Activated CD8-positive, alpha-beta T cell treated with anti-CD3 and anti-CD28 coated beads for 36 hours (primary cell): ENCODE data around the gene GALNS. TPM values are rescaled to one million over a fixed set of nuclear protein-coding genes. Genes with fewer than 3 reads are reported as not detected.
A peak's percentile ranks its signal among the peaks of the same experiment; 100 is the strongest.

Experiments
- ATAC-seq: fragments of 200-7000 bp; cut with Tn5 transposase; one replicate; pipeline ENCODE4 v1.10.0; 2021; ENCODE audit warnings: mild to moderate bottlenecking, moderate library complexity
- CTCF ChIA-PET: fragments of 350-600 bp; sonication (Branson Sonifier 250); formaldehyde crosslinking; loops from one replicate; lab custom pipeline; 2021; ENCODE audit warnings: antibody characterized with exemption; lab: Charles Lee
- POLR2A ChIA-PET: fragments of 350-600 bp; sonication (Branson Sonifier 250); formaldehyde crosslinking; loops from one replicate; lab custom pipeline; 2021; ENCODE audit warnings: antibody characterized with exemption; lab: Charles Lee
- DNase-seq: peaks from one replicate; pipeline ENCODE4 v3.0.0-alpha.2; 2020
- H3K27ac Mint-ChIP-seq: one replicate; pipeline ENCODE4 v1.8.0; 2021; ENCODE audit warnings: mild to moderate bottlenecking, mixed read lengths
- H3K27me3 Mint-ChIP-seq: one replicate; pipeline ENCODE4 v1.8.0; 2021; ENCODE audit warnings: mixed read lengths
- H3K36me3 Mint-ChIP-seq: one replicate; pipeline ENCODE4 v1.8.0; 2021; ENCODE audit warnings: low read depth, mixed read lengths
- H3K4me1 Mint-ChIP-seq: one replicate; pipeline ENCODE4 v1.8.0; 2021; ENCODE audit warnings: low read depth, mixed read lengths
- H3K4me3 Mint-ChIP-seq: one replicate; pipeline ENCODE4 v1.8.0; 2021; ENCODE audit warnings: mild to moderate bottlenecking, moderate library complexity, mixed read lengths
- H3K9me3 Mint-ChIP-seq: one replicate; pipeline ENCODE4 v1.8.0; 2021; ENCODE audit warnings: mixed read lengths
- intact Hi-C: fragments of 100-400 bp; cut with micrococcal nuclease; formaldehyde crosslinking; loops from one replicate; pipeline ENCODE4 v1.10.0; 2022
- total RNA-seq, 2 experiments: library from RNA; stranded (reverse); gene quantifications; one replicate each; pipeline ENCODE4 v1.2.3, GENCODE V29; 2021
- TF ChIP-seq, protein P1 (sequence below): fragments of 200-600 bp; IDR thresholded peaks from one replicate; pipeline ENCODE4 v1.8.0; 2022; ENCODE audit warnings: antibody characterized with exemption, mild to moderate bottlenecking

GALNS gene
- total RNA-seq, 2 experiments from 2014 or later: 24.5 to 25.4 TPM

- H3K27me3 Mint-ChIP-seq: no peaks in the 10 kb centered on the region
- TF ChIP-seq, protein P1, sequence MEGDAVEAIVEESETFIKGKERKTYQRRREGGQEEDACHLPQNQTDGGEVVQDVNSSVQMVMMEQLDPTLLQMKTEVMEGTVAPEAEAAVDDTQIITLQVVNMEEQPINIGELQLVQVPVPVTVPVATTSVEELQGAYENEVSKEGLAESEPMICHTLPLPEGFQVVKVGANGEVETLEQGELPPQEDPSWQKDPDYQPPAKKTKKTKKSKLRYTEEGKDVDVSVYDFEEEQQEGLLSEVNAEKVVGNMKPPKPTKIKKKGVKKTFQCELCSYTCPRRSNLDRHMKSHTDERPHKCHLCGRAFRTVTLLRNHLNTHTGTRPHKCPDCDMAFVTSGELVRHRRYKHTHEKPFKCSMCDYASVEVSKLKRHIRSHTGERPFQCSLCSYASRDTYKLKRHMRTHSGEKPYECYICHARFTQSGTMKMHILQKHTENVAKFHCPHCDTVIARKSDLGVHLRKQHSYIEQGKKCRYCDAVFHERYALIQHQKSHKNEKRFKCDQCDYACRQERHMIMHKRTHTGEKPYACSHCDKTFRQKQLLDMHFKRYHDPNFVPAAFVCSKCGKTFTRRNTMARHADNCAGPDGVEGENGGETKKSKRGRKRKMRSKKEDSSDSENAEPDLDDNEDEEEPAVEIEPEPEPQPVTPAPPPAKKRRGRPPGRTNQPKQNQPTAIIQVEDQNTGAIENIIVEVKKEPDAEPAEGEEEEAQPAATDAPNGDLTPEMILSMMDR: no peak
- H3K9me3 Mint-ChIP-seq: no peaks in the 10 kb centered on the region
- ChIA-PET CTCF (interaction anchor here (0.6 to 6.5 kb wide), 17 partner anchors 8 to 79 kb away, joined by 3 to 37 read pairs (median 4); partner anchors contain the start of genes APRT and TRAPPC2L), POLR2A (interaction anchor here (0.5 to 6.7 kb wide), 23 partner anchors 9 to 762 kb away, joined by 3 to 81 read pairs (median 4); partner anchors contain the start of genes APRT, CDT1, CTU2 and CYBA)
- intact Hi-C loops: loop anchor here (5.0 kb wide), 1 partner anchor 39 kb away; no protein-coding TSS in a partner anchor
- peaks cover 43% of the 10 kb centered on the region for H3K4me1 Mint-ChIP-seq
- peak; percentile 80 for DNase-seq
- H3K4me3 Mint-ChIP-seq: peak overlapping the region; percentile 68
- peak; percentile 59 for ATAC-seq
- no peaks in the 10 kb centered on the region for H3K36me3 Mint-ChIP-seq
- H3K27ac Mint-ChIP-seq: peak overlapping the region; percentile 79
These were observed 75.3 kb downstream of the GALNS start for GRCh38 chr16:88781140-88782077.

- intact Hi-C loops: loop anchor here (5.0 kb wide), 1 partner anchor 38 kb away; no protein-coding TSS in a partner anchor
These were observed 76.3 kb downstream of the GALNS start for GRCh38 chr16:88780142-88781062.

DNA sequence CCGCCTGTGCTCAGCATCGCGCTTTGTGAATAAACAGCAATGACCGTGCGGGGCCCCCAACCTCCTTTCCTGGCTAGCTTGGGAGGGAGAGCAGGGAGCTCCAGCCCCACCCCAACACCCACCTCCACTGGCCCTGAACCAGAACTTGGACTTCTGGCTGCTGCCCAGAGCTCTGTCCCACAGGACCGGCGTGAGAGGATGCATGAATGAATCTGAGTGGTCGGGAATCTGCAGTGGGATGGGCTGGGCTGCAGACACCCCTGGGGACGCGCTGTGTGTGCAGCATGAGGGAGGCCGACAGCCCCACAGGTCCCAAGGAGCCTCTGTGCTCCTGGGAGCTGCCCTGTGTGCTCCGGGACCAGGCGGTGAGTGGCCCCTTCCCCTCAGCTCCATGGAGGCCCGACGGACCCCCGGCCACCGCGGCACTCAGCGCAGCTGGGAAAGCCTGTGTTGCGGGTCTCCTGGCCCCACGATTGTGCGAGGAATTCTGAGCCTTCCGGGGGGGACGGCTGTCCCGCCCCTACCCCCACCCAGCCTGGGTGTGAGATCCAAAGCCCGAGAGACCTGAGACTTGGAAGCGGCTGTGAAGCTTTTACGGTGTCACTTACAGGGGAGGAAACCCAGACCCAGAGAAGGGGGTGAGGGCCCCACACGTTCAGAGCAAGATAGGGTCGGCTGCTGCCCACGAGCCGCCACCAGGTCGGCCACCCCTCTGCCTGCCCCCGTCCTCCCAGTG is 77.2 kb downstream of the GALNS start:
- CTCF ChIA-PET: interaction anchor here (1.0 to 6.5 kb wide), 10 partner anchors 20 to 96 kb away, joined by 4 to 37 read pairs (median 10); partner anchors contain the start of gene TRAPPC2L
- Mint-ChIP-seq H3K27me3 (no peaks in the 10 kb centered on the region), H3K4me1 (peaks cover 43% of the 10 kb centered on the region), H3K4me3 (peak overlapping the region; percentile 68), H3K36me3 (no peaks in the 10 kb centered on the region), H3K9me3 (no peaks in the 10 kb centered on the region), H3K27ac (peak overlapping the region; percentile 79)
- TF ChIP-seq, protein P1: no peak
- no peak for DNase-seq
- POLR2A ChIA-PET: interaction anchor here (1.0 to 6.7 kb wide), 6 partner anchors 9 to 209 kb away, joined by 3 to 81 read pairs (median 9); partner anchors contain the start of genes APRT, CTU2 and RNF166
- no peak for ATAC-seq
- intact Hi-C loops: loop anchor here (5.0 kb wide), 1 partner anchor 37 kb away; no protein-coding TSS in a partner anchor

More at GRCh38 chr16:88780142-88781062, 76.3 kb downstream of the GALNS start:
- Mint-ChIP-seq H3K4me3 (peak overlapping the region; percentile 68), H3K36me3 (no peaks in the 10 kb centered on the region), H3K4me1 (peaks cover 43% of the 10 kb centered on the region), H3K27me3 (no peaks in the 10 kb centered on the region), H3K9me3 (no peaks in the 10 kb centered on the region), H3K27ac (peak overlapping the region; percentile 79)
- ATAC-seq (no peak), DNase-seq (no peak)
- TF ChIP-seq, protein P1: no peak
- ChIA-PET CTCF (interaction anchor here (0.9 to 6.5 kb wide), 14 partner anchors 13 to 97 kb away, joined by 3 to 37 read pairs (median 4); partner anchors contain the start of genes APRT and TRAPPC2L), POLR2A (interaction anchor here (0.8 to 6.7 kb wide), 13 partner anchors 8 to 437 kb away, joined by 3 to 81 read pairs (median 6); partner anchors contain the start of genes APRT, CDT1, CTU2 and RNF166)

DNA sequence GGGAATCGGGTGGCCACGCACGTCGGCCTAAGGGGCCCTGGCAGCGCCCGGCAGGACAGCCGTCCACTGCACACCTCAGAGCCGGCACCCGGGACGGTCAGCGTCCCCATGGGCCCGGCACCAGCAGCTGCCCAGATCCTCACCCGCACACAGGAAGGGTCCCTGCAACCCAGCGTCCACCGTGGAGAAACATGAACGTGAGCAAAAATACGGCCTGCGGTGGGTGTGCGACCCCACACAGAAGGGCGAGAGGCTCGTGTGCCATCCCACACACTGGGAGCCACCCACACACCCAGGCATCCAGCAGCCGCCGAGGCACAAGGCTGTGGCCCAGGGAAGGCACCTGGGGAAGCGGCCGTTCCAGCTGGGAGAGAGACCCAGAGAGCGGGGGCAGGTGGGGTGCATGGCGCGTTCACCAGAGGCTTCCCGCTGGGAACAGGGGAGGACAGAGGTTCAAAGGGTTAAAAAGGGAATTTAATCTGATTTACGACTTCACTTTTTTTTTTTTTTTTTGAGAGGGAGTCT is 78.1 kb downstream of the GALNS start:
- Mint-ChIP-seq H3K4me3 (no peak overlapping the region), H3K4me1 (peaks cover 42% of the 10 kb centered on the region), H3K9me3 (no peaks in the 10 kb centered on the region), H3K36me3 (no peaks in the 10 kb centered on the region), H3K27me3 (no peaks in the 10 kb centered on the region), H3K27ac (no peak overlapping the region)
- TF ChIP-seq, protein P1: no peak
- ATAC-seq (no peak), DNase-seq (no peak)
- ChIA-PET POLR2A (no interaction called here), CTCF (interaction anchor here (1.2 to 6.5 kb wide), 2 partner anchors 35 to 42 kb away, joined by 3 to 37 read pairs; no protein-coding TSS in a partner anchor)
- intact Hi-C loops: no loop called here
